Measurements from ENCODE around the gene EYA2. TPM values are rescaled to one million over a fixed set of nuclear protein-coding genes. Genes with fewer than 3 reads are reported as not detected.

Gene EYA2
- total RNA-seq, 1 experiment from 2014 or later = not detected

DNA sequence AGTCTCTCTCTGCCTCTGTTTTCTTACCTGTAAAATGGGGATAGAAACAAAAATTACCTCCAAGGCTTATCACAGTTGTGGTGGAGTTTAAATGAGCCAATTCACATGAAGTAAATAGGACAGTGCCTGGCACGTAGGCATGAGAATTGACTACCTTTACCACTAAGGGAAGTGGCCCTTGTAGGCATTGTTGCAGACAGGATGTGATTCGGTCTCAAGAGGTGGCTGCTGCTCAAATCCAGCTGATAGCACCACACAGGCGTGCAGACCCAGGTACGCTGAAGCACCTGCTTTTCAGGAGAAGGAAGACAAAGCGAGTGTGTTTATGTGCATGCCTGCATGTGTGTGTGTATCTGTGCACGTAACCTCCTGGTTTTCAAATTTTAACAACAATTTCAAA is 108.6 kb downstream of the EYA2 start:
- POLR2A ChIA-PET (ENCODE audit: low non-redundant PET) = no interaction called here
- intact Hi-C loops (cut with micrococcal nuclease; ENCODE audit: unreplicated experiment) = no loop called here
- DNase-seq (ENCODE audit: low spot score) = no peak
- TF ChIP-seq, protein P1, sequence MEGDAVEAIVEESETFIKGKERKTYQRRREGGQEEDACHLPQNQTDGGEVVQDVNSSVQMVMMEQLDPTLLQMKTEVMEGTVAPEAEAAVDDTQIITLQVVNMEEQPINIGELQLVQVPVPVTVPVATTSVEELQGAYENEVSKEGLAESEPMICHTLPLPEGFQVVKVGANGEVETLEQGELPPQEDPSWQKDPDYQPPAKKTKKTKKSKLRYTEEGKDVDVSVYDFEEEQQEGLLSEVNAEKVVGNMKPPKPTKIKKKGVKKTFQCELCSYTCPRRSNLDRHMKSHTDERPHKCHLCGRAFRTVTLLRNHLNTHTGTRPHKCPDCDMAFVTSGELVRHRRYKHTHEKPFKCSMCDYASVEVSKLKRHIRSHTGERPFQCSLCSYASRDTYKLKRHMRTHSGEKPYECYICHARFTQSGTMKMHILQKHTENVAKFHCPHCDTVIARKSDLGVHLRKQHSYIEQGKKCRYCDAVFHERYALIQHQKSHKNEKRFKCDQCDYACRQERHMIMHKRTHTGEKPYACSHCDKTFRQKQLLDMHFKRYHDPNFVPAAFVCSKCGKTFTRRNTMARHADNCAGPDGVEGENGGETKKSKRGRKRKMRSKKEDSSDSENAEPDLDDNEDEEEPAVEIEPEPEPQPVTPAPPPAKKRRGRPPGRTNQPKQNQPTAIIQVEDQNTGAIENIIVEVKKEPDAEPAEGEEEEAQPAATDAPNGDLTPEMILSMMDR (conservative IDR thresholded peaks at IDR 0.05; ENCODE audit: low read depth, low read length) = no peak
- TF ChIP-seq EZH2 (IDR thresholded peaks at IDR 0.05; ENCODE audit: borderline replicate concordance, low read depth, low read length, poor library complexity, severe bottlenecking) = no peak
- no peaks in the 10 kb centered on the region for H3K4me1 ChIP-seq (ENCODE audit: insufficient read depth, low read length, poor library complexity, severe bottlenecking)
- CTCF ChIA-PET = no interaction called here
- H3K27ac ChIP-seq (ENCODE audit: low read depth, low read length, poor library complexity, severe bottlenecking) = no peak overlapping the region
- H3K9me3 ChIP-seq (ENCODE audit: low read depth, low read length, poor library complexity, severe bottlenecking) = no peaks in the 10 kb centered on the region
- no TSS peak for BruUV-seq (replicated peaks)
- H3K27me3 ChIP-seq (replicated peaks; ENCODE audit: insufficient read depth, low read depth, low read length, poor library complexity) = peaks cover 3% of the 10 kb centered on the region
- no peaks in the 10 kb centered on the region for H3K36me3 ChIP-seq (ENCODE audit: insufficient read depth, low read length, poor library complexity, severe bottlenecking)
- no peak overlapping the region for H3K4me3 ChIP-seq (ENCODE audit: low read depth, low read length, poor library complexity, severe bottlenecking)

DNA sequence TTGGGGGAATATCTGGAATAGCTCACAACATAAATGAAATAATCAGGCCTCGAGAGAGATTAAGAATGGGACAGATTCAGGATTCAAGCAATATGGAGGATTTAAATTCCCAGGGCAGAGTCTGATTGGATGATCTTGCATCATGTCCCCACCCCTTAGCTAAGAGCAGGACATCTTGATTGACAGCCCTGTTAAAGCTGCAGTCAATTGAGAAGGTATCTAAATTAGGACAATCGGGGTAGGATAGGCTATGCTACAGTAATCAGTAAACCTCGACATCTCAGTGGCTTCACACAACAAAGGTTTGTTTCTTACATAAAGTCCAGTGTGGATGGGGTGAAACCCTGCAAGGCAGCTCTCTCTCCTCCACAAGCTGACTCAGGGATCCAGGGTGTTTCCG is 109.5 kb downstream of the EYA2 start:
- Histone ChIP-seq H3K9me3 (ENCODE audit: low read depth, low read length, poor library complexity, severe bottlenecking) (no peaks in the 10 kb centered on the region), H3K36me3 (ENCODE audit: insufficient read depth, low read length, poor library complexity, severe bottlenecking) (no peaks in the 10 kb centered on the region), H3K4me3 (ENCODE audit: low read depth, low read length, poor library complexity, severe bottlenecking) (no peak overlapping the region), H3K27ac (ENCODE audit: low read depth, low read length, poor library complexity, severe bottlenecking) (no peak overlapping the region), H3K4me1 (ENCODE audit: insufficient read depth, low read length, poor library complexity, severe bottlenecking) (no peaks in the 10 kb centered on the region), H3K27me3 (replicated peaks; ENCODE audit: insufficient read depth, low read depth, low read length, poor library complexity) (peaks cover 3% of the 10 kb centered on the region)
- ChIA-PET CTCF (no interaction called here), POLR2A (ENCODE audit: low non-redundant PET) (no interaction called here)
- intact Hi-C loops (cut with micrococcal nuclease; ENCODE audit: unreplicated experiment) = no loop called here
- DNase-seq (ENCODE audit: low spot score) = no peak
- no TSS peak for BruUV-seq (replicated peaks)
- no peak for TF ChIP-seq EZH2 (IDR thresholded peaks at IDR 0.05; ENCODE audit: borderline replicate concordance, low read depth, low read length, poor library complexity, severe bottlenecking)
- TF ChIP-seq, protein P1 (conservative IDR thresholded peaks at IDR 0.05; ENCODE audit: low read depth, low read length) = no peak

DNA sequence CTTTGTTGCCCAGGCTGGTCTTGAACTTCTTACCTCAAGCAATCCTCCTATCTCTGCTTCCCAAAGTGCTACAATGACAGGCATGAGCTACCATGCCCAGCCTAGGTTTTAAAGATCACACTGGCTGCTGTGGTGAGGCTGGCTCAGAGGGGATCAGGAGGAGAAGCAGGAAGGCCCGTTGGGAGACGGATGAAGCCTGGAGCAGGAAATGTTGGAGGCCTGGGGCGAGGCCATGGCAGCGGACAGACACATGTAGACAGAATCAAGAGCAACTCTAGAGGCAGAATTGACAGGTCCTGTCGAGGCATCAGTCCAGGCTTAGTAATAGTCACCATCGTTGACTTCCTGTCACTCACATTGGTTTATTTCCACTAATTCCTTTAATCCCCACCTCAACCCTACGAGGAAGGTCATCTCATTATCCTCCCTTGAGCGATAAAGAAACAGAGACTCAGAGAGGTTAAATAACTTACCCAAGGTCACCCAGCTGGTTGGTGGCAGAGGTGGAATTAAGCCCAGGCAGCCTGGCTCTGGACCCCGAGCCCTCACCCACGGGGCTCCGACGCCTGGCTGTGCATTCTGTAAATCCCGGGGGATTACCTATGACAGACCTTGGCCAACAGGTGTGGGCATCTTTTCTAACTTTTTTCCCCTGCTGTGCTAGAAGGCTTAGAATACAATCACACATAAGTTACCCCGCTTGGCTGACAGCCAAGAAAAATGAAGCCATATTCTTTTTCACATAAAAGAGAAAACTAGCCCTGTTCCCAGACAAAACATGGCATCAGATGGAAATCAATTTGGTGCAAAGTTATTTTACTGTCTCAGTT is 113.4 kb downstream of the EYA2 start:
- no peak overlapping the region for H3K27ac ChIP-seq (ENCODE audit: low read depth, low read length, poor library complexity, severe bottlenecking)
- BruUV-seq (replicated peaks) = no TSS peak
- ChIA-PET POLR2A (ENCODE audit: low non-redundant PET) (no interaction called here), CTCF (no interaction called here)
- TF ChIP-seq, protein P1 (conservative IDR thresholded peaks at IDR 0.05; ENCODE audit: low read depth, low read length) = no peak
- TF ChIP-seq EZH2 (IDR thresholded peaks at IDR 0.05; ENCODE audit: borderline replicate concordance, low read depth, low read length, poor library complexity, severe bottlenecking) = no peak
- no peaks in the 10 kb centered on the region for H3K4me1 ChIP-seq (ENCODE audit: insufficient read depth, low read length, poor library complexity, severe bottlenecking)
- H3K27me3 ChIP-seq (replicated peaks; ENCODE audit: insufficient read depth, low read depth, low read length, poor library complexity) = peaks cover 6% of the 10 kb centered on the region
- H3K36me3 ChIP-seq (ENCODE audit: insufficient read depth, low read length, poor library complexity, severe bottlenecking) = no peaks in the 10 kb centered on the region
- intact Hi-C loops (cut with micrococcal nuclease; ENCODE audit: unreplicated experiment) = no loop called here
- DNase-seq (ENCODE audit: low spot score) = no peak
- no peak overlapping the region for H3K4me3 ChIP-seq (ENCODE audit: low read depth, low read length, poor library complexity, severe bottlenecking)
- H3K9me3 ChIP-seq (ENCODE audit: low read depth, low read length, poor library complexity, severe bottlenecking) = no peaks in the 10 kb centered on the region

Measured in A673 (cell line).